Right lobe of liver (tissue), 6 donors: ENCODE results near the gene CPLX4. TPM values are rescaled to one million over a fixed set of nuclear protein-coding genes. Genes with fewer than 3 reads are reported as not detected.

Experiments
- ATAC-seq, 4 donors: fragments of 200-7000 bp; cut with Tn5 transposase; one replicate each; pipeline ENCODE4 v1.9.1; 2020; ENCODE audit warnings: mild to moderate bottlenecking in 4 of 4, moderate library complexity in 4 of 4
- DNase-seq, 3 donors: peaks; one replicate each; pipeline ENCODE4 v3.0.0-alpha.2; 2020
- H3K27ac ChIP-seq, 3 donors: fragments of 200-600 bp; one replicate each; pipeline ENCODE4 v1.8.0; 2022
- H3K27me3 ChIP-seq, 2 donors: fragments of 200-600 bp; one replicate each; pipeline ENCODE4 v1.8.0; 2022
- H3K36me3 ChIP-seq, 4 donors: fragments of 200-600 bp; sonication (generic) in 1 of 4; one replicate each; pipeline versions ENCODE4 v1.5.1 to v1.8.0; 2017 to 2022; ENCODE audit warnings: control low read depth in 1 of 4
- H3K4me1 ChIP-seq, 4 donors: fragments of 200-600 bp; sonication (generic) in 1 of 4; one replicate each; pipeline versions ENCODE4 v1.5.1 to v1.8.0; 2017 to 2022; ENCODE audit warnings: control low read depth in 1 of 4
- H3K4me3 ChIP-seq, 3 donors: fragments of 200-600 bp; one replicate each; pipeline ENCODE4 v1.8.0; 2022
- H3K9me3 ChIP-seq, 4 donors: fragments of 200-600 bp; sonication (generic) in 1 of 4; one replicate each; pipeline versions ENCODE4 v1.5.1 to v1.8.0; 2017 to 2022; ENCODE audit warnings: control low read depth in 1 of 4
- POLR2A ChIP-seq: fragments of 450-650 bp; IDR thresholded peaks from one replicate; pipeline ENCODE4 v1.6.1; 2017; ENCODE audit warnings: antibody characterized with exemption, mild to moderate bottlenecking
- WGBS: methylation state at CpG from one replicate; pipeline ENCODE4 v1.1.6; 2018; ENCODE audit warnings: low coverage, low lambda C conversion rate; ENCODE audit not compliant: insufficient coverage; ENCODE audit errors: missing lambda C conversion rate; 5-methylcytosine and 5-hydroxymethylcytosine counted together
- intact Hi-C, 2 donors: fragments of 100-400 bp; cut with DNase I; formaldehyde crosslinking; loops; one replicate each; pipeline versions ENCODE4 v1.11.2 to v1.14.1; 2022
- total RNA-seq, 6 experiments: library from RNA; depleted of rRNA in 2 of 6; stranded (reverse); fragments of >200 nt in 2 of 6; fragmentation: NEBNext Ultra II Directional in 3 of 6; extraction: Animal tissue kit (Norgen Biotek cat#: 25700) in 3 of 6; gene quantifications; one replicate each; pipeline versions ENCODE4 v1.1.0 to v1.2.4, GENCODE V29; 2016 to 2023
- TF ChIP-seq, protein P1 (sequence below), 4 donors: fragments of 200-600 bp in 3 of 4; fragments of 450-650 bp in 1 of 4; IDR thresholded peaks; one replicate each; pipeline versions ENCODE4 v1.5.1 to v1.8.0; 2016 to 2022; ENCODE audit warnings: antibody characterized with exemption in 4 of 4, mild to moderate bottlenecking in 2 of 4
- donor health status: DM: no; HTN: yes; CAD: no.
- donor health status: DM: no; HTN: no; CAD: no.
- donor health status: DM: no; HTN: no; CAD: no.
- donor health status: DM: no; HTN: yes; CAD: no.
- donor health status: DM: no; HTN: yes; CAD: no.

CPLX4 gene
- total RNA-seq, 6 experiments from 2014 or later = 0.10 TPM; not detected in 5

DNA sequence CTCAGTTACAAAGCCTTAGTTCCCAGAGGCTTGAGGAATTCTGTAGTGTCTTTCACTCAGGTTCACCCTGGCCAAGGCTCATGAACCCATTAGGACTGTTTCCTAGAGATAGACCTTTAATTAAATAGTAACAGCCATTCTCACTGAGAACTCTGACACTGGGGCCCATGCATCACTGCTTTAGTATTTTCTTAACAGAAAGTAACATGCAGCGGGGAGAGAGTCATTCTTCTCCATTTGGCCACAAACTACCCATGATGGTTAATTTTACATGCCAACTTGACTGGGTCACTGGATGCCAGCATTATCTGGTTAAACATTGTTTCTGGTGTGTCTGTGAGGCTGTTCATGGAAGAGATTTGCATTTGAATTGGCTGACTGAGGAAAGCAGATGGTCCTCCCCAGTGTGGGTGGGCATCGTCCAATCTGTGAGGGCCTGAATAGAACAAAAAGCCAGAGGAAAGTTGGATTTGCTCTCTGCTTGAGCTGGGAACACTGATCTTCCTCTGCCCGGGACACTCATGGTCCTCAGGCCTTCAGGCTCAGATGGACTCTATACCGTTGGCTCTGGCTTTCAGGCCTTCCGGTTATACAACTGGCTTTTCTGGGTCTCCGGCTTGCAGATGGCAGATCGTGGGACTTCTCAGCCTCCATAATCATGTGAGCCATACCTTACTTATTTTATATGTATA, 5.6 kb upstream of the CPLX4 start:
- intact Hi-C loops = no loop called here

DNA sequence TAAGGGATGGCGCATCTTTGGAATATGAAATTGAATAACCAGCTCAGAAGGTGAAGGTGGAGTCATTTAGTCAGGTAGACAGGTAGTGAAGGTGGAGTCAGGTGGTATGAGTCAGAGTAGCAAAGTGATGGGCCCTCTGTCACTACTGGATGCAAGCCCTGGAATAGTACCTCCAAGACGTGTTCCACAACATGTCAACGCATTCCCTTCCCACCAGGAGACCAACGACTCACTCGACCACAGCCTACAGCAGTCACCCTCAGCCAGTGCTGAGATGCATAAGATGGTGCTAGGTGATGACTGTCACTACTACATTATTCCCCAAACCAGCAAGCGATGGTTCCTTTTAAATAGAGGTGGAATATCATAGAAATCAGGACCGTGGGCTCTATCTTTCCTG, 6.8 kb downstream of the CPLX4 start:
- ATAC-seq = no peak
- intact Hi-C loops = no loop called here
- 76% methylated on average over 7 of the region's 7 CpGs for WGBS

More for the DNA sequence above, 5.6 kb upstream of the CPLX4 start:
- WGBS = 67% methylated on average over 1 of the region's 7 CpGs
- Histone ChIP-seq H3K36me3 (peaks cover 0 to 25% (median 9%) of the 10 kb centered on the region in 4 donors), H3K4me1 (no peaks in the 10 kb centered on the region), H3K4me3 (no peak overlapping the region), H3K27me3 (no peaks in the 10 kb centered on the region), H3K9me3 (no peaks in the 10 kb centered on the region), H3K27ac (no peak overlapping the region)
- TF ChIP-seq, protein P1, sequence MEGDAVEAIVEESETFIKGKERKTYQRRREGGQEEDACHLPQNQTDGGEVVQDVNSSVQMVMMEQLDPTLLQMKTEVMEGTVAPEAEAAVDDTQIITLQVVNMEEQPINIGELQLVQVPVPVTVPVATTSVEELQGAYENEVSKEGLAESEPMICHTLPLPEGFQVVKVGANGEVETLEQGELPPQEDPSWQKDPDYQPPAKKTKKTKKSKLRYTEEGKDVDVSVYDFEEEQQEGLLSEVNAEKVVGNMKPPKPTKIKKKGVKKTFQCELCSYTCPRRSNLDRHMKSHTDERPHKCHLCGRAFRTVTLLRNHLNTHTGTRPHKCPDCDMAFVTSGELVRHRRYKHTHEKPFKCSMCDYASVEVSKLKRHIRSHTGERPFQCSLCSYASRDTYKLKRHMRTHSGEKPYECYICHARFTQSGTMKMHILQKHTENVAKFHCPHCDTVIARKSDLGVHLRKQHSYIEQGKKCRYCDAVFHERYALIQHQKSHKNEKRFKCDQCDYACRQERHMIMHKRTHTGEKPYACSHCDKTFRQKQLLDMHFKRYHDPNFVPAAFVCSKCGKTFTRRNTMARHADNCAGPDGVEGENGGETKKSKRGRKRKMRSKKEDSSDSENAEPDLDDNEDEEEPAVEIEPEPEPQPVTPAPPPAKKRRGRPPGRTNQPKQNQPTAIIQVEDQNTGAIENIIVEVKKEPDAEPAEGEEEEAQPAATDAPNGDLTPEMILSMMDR (IDR thresholded peaks at IDR 0.05) = no peak
- TF ChIP-seq POLR2A = no peak
- ATAC-seq = peak in 1 of 4 donors; percentile 28
- DNase-seq = no peak

DNA sequence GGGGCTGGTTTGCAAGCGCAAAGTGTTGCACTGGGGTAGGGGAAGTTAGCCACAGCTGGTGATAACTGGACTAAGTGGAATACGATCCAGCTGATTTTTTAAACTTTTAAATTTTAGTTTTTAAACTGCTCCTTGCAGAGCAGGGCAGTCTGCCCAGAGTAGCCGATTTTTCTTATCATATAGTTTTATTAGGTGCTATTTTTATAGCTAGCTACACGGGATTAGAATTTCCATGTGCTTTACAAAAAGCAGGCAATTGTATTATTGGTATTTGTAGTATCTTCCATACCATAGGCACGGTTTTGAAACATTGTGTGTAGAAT, 9.6 kb downstream of the CPLX4 start:
- no peak for ATAC-seq
- H3K4me1 ChIP-seq = peaks cover 0 to 5% (median 2%) of the 10 kb centered on the region in 4 donors
- DNase-seq = no peak
- peak overlapping the region in 1 of 3 donors; percentile 5 for H3K4me3 ChIP-seq
- 11% methylated on average over 5 of the region's 5 CpGs for WGBS
- H3K9me3 ChIP-seq = no peaks in the 10 kb centered on the region
- intact Hi-C loops = loop anchor here in 1 of 2 donors (10.0 kb wide), 1 partner anchor 86 kb away; no protein-coding TSS in a partner anchor
- TF ChIP-seq, protein P1 (IDR thresholded peaks at IDR 0.05) = no peak
- TF ChIP-seq POLR2A = no peak
- H3K36me3 ChIP-seq = no peaks in the 10 kb centered on the region
- H3K27ac ChIP-seq = no peak overlapping the region
- H3K27me3 ChIP-seq = no peaks in the 10 kb centered on the region

More for the DNA sequence above, 6.8 kb downstream of the CPLX4 start:
- TF ChIP-seq, protein P1 (IDR thresholded peaks at IDR 0.05) = no peak
- no peak for TF ChIP-seq POLR2A
- DNase-seq = no peak
- peaks cover 0 to 5% (median 2%) of the 10 kb centered on the region in 4 donors for H3K4me1 ChIP-seq
- no peaks in the 10 kb centered on the region for H3K27me3 ChIP-seq
- H3K27ac ChIP-seq = no peak overlapping the region
- H3K4me3 ChIP-seq = no peak overlapping the region
- H3K36me3 ChIP-seq = no peaks in the 10 kb centered on the region
- H3K9me3 ChIP-seq = no peaks in the 10 kb centered on the region

DNA sequence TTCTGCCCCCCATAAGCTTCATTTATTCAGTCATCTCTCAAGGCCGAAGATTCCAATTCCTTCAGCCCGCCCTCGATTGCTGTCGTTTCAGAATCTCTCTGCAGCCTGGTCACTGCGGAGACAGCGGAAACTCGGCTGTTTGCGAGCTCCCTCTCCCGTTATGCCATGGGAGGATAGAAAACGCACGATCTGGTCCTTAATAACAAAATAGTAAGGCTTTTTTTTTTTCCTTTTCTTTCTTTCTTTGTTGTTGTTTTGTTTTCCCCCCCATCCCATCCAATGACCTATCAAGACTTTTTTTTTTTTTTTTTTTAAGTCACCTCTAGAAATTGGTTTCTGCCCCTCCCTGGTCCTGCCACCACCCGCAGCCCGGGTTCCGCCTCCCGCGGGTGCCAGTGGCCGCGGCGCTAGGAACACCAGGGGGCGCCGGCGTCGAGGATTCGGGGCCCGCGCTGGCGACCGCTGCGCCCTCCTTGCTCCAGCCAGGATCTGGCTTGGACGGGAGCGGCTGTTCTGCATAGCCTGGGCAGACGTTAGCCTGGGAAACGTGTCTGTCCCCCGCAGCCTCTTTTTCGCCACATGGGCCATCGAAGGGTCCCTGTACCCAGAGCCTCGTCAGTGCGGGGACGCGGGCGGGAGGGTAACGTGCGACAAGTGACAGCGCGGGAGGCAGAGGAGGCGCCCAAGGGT, 10.1 kb downstream of the CPLX4 start:
- DNase-seq (peak; percentile 80 to 82 (median 80)), ATAC-seq (peak; percentile 99 to 100 (median 100))
- Histone ChIP-seq H3K27me3 (no peaks in the 10 kb centered on the region), H3K4me1 (peaks cover 0 to 5% (median 2%) of the 10 kb centered on the region in 4 donors), H3K27ac (no peak overlapping the region), H3K4me3 (peak overlapping the region in 1 of 3 donors; percentile 5), H3K36me3 (no peaks in the 10 kb centered on the region), H3K9me3 (no peaks in the 10 kb centered on the region)
- intact Hi-C loops = loop anchor here in 1 of 2 donors (10.0 kb wide), 1 partner anchor 86 kb away; no protein-coding TSS in a partner anchor
- TF ChIP-seq, protein P1 (IDR thresholded peaks at IDR 0.05) = peak; percentile 66 to 86 (median 84)
- no peak for TF ChIP-seq POLR2A
- 3% methylated on average over 37 of the region's 46 CpGs for WGBS
